HepG2 (cell line): ENCODE measurements around the gene GIPC2.

Experiments
- ZFYVE20 ChIP-seq: sonication (generic); formaldehyde crosslinking; IDR thresholded peaks from 2 replicates; pipeline ENCODE4 v1.8.0; 2023; ENCODE audit warnings: low read depth, mild to moderate bottlenecking, moderate library complexity, missing genetic modification reagents, borderline replicate concordance
- ZNF766 ChIP-seq: sonication (generic); formaldehyde crosslinking; IDR thresholded peaks from 2 replicates; pipeline ENCODE4 v1.5.0; 2020; ENCODE audit warnings: missing genetic modification reagents, borderline replicate concordance

DNA sequence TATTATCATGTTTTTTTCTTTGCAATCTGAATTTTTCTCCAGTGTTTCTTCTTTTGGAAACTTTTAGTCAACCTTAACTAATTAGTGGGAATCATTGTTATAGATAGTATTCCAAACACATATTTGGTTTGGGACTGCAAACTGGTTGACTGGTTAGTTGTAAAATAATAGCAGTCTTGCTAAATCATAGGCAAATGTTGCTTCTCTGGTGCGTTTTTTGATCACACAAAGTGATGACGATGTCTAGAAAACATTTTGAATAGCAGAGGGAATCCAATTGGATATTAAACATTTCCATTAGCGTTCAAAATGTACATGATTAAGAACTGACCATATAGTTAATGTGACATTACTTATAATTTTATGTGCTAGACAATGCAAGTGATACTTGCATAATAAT, 36.5 kb upstream of the GIPC2 start:
- TF ChIP-seq ZFYVE20 (CRISPR knock-in tag) (no peak), ZNF766 (no peak)
